OCI-LY1 (cell line): ENCODE results near the gene TRDMT1.

Experiments used
- H2AFZ ChIP-seq: fragments of 200-600 bp; sonication (generic), shearing (Covaris generic); 2 replicates; pipeline ENCODE4 v1.6.0; 2014; ENCODE audit warnings: antibody characterized with exemption, mild to moderate bottlenecking, low read length
- H3F3A ChIP-seq: fragments of 200-600 bp; sonication (generic), shearing (Covaris generic); 2 replicates; pipeline ENCODE4 v1.6.0; 2014; ENCODE audit warnings: mild to moderate bottlenecking, antibody characterized with exemption, low read length, moderate library complexity; ENCODE audit not compliant: insufficient read depth
- H3K27ac ChIP-seq: fragments of 200-600 bp; sonication (generic); 2 replicates; pipeline ENCODE4 v1.5.1; 2014; ENCODE audit warnings: low read length, mixed run types, mild to moderate bottlenecking, low read depth; ENCODE audit not compliant: poor library complexity, severe bottlenecking
- H3K27me3 ChIP-seq: fragments of 200-600 bp; sonication (generic); 2 replicates; pipeline ENCODE4 v1.6.0; 2014; ENCODE audit warnings: antibody characterized with exemption, mild to moderate bottlenecking, low read length, moderate library complexity; ENCODE audit not compliant: insufficient read depth
- H3K36me3 ChIP-seq: fragments of 200-600 bp; sonication (generic); 2 replicates; pipeline ENCODE4 v1.6.1; 2014; ENCODE audit warnings: mild to moderate bottlenecking, antibody characterized with exemption, low read length, moderate library complexity, mixed read lengths; ENCODE audit not compliant: insufficient read depth
- H3K4me1 ChIP-seq: fragments of 200-600 bp; sonication (generic); 2 replicates; pipeline ENCODE4 v1.5.1; 2014; ENCODE audit warnings: mild to moderate bottlenecking, low read length, moderate library complexity; ENCODE audit not compliant: insufficient read depth, severe bottlenecking
- H3K4me2 ChIP-seq: fragments of 200-600 bp; sonication (generic), shearing (Covaris generic); 2 replicates; pipeline ENCODE4 v1.6.1; 2014; ENCODE audit warnings: low read length
- H3K4me3 ChIP-seq: fragments of 200-600 bp; sonication (generic); 2 replicates; pipeline ENCODE4 v1.5.1; 2014; ENCODE audit warnings: low read length, low read depth, mild to moderate bottlenecking, mixed read lengths; ENCODE audit not compliant: poor library complexity, severe bottlenecking
- H3K79me2 ChIP-seq: fragments of 200-600 bp; shearing (Covaris generic); 2 replicates; pipeline ENCODE4 v1.6.1; 2016; ENCODE audit warnings: mixed run types, low read length, mixed read lengths; ENCODE audit not compliant: insufficient read depth
- H3K9ac ChIP-seq: fragments of 200-600 bp; sonication (generic), shearing (Covaris generic); 2 replicates; pipeline ENCODE4 v1.6.1; 2014; ENCODE audit warnings: mild to moderate bottlenecking, low read length, mixed read lengths
- H3K9me2 ChIP-seq: fragments of 200-600 bp; sonication (generic), shearing (Covaris generic); 2 replicates; pipeline ENCODE4 v1.6.1; 2014; ENCODE audit warnings: low read depth, mild to moderate bottlenecking, low read length, mixed read lengths
- H3K9me3 ChIP-seq: fragments of 200-600 bp; shearing (Covaris generic); 2 replicates; pipeline ENCODE4 v1.6.1; 2014; ENCODE audit warnings: low read length, mixed read lengths
- H4K20me1 ChIP-seq: fragments of 200-600 bp; sonication (generic), shearing (Covaris generic); 2 replicates; pipeline ENCODE4 v1.6.0; 2016; ENCODE audit warnings: mild to moderate bottlenecking, low read length; ENCODE audit not compliant: insufficient read depth
- EZH2 ChIP-seq: fragments of 200-600 bp; sonication (generic), shearing (Covaris generic); IDR thresholded peaks from 2 replicates; pipeline ENCODE4 v1.8.0; 2017; ENCODE audit warnings: borderline replicate concordance, mixed run types, mild to moderate bottlenecking, antibody characterized with exemption, low read length, moderate library complexity, mixed read lengths
- TF ChIP-seq, protein P1 (sequence below): fragments of 200-600 bp; sonication (generic), shearing (Covaris generic); IDR thresholded peaks from 2 replicates; pipeline ENCODE4 v1.5.1; 2017; ENCODE audit warnings: mild to moderate bottlenecking, antibody characterized with exemption, low read length, moderate library complexity, mixed read lengths

The TRDMT1 gene

DNA sequence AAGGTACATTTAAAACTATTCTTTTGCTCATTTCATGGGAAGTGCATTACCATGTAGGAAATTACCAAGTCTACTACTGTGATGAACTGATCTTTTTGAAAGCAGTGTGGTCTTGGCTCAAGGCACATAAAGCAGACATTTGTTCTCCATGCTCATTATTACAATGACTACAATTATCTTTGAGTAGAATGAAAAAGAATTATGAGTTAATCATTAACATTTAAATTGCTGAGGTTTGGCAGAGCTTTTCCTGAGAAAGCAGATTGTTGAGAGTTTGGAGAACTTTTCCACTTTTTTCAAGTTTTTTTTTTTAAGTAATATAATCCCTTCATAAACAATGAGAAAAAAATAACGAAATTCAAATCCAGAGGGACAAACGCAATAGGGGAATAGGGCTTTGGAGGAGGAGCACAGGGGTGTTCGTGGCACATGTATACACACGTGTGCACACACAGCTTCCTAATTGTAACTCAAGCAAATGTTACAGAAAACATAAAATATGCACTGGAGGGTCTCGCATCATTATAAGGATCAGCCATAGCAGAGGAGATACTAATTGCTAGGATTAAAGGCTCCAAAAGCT is 62.9 kb downstream of the TRDMT1 start:
- Histone ChIP-seq H4K20me1 (no peaks in the 10 kb centered on the region), H2AFZ (no peak overlapping the region), H3K9me3 (no peaks in the 10 kb centered on the region), H3K4me2 (no peak overlapping the region), H3K9me2 (no peaks in the 10 kb centered on the region), H3K36me3 (no peaks in the 10 kb centered on the region), H3K4me1 (no peaks in the 10 kb centered on the region), H3K27ac (no peak overlapping the region), H3K27me3 (no peaks in the 10 kb centered on the region), H3F3A (no peaks in the 10 kb centered on the region), H3K79me2 (no peaks in the 10 kb centered on the region), H3K4me3 (no peak overlapping the region), H3K9ac (no peak overlapping the region)
- TF ChIP-seq, protein P1, sequence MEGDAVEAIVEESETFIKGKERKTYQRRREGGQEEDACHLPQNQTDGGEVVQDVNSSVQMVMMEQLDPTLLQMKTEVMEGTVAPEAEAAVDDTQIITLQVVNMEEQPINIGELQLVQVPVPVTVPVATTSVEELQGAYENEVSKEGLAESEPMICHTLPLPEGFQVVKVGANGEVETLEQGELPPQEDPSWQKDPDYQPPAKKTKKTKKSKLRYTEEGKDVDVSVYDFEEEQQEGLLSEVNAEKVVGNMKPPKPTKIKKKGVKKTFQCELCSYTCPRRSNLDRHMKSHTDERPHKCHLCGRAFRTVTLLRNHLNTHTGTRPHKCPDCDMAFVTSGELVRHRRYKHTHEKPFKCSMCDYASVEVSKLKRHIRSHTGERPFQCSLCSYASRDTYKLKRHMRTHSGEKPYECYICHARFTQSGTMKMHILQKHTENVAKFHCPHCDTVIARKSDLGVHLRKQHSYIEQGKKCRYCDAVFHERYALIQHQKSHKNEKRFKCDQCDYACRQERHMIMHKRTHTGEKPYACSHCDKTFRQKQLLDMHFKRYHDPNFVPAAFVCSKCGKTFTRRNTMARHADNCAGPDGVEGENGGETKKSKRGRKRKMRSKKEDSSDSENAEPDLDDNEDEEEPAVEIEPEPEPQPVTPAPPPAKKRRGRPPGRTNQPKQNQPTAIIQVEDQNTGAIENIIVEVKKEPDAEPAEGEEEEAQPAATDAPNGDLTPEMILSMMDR = no peak
- TF ChIP-seq EZH2 = no peak

DNA sequence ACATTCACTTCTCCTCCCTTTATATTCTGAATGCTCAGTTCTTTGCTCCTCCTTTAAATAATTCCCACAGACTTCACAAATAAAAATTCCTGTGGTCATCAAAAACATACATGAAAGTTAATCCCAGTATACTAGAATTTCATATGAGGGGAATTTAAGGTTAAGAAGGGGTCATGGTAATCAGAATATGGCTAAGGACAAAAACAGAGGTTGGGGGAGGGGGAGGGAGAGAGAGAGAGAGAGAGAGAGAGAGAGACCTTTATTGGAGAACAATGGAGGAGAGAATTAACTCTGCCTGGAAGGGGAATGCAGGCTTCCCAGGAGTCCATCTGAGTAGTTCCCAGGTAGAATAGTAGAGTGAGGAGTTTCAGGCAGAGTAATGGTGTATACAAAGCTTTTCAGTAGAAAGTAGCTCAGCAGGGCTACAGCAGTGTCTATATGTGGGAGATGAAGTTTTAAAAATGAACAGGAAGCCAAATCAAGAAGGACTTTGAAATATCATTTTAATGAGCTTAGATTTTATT is 66.7 kb downstream of the TRDMT1 start:
- H3K27ac ChIP-seq = no peak overlapping the region
- no peak overlapping the region for H3K9ac ChIP-seq
- TF ChIP-seq EZH2 = no peak
- TF ChIP-seq, protein P1 = no peak
- no peaks in the 10 kb centered on the region for H4K20me1 ChIP-seq
- H3K4me2 ChIP-seq = no peak overlapping the region
- no peak overlapping the region for H2AFZ ChIP-seq
- H3K36me3 ChIP-seq = no peaks in the 10 kb centered on the region
- H3K9me3 ChIP-seq = no peaks in the 10 kb centered on the region
- no peaks in the 10 kb centered on the region for H3F3A ChIP-seq
- H3K4me3 ChIP-seq = no peak overlapping the region
- H3K4me1 ChIP-seq = no peaks in the 10 kb centered on the region
- H3K27me3 ChIP-seq = no peaks in the 10 kb centered on the region
- H3K9me2 ChIP-seq = no peaks in the 10 kb centered on the region
- no peaks in the 10 kb centered on the region for H3K79me2 ChIP-seq

GRCh38 chr10:17134282-17134681 is 67.2 kb downstream of the TRDMT1 start:
- Histone ChIP-seq H3K9me2 (no peaks in the 10 kb centered on the region), H3K36me3 (no peaks in the 10 kb centered on the region), H3K4me2 (no peak overlapping the region), H3K79me2 (no peaks in the 10 kb centered on the region), H3K27ac (no peak overlapping the region), H3K27me3 (no peaks in the 10 kb centered on the region), H3K9me3 (no peaks in the 10 kb centered on the region), H2AFZ (no peak overlapping the region), H3K9ac (no peak overlapping the region), H3F3A (no peaks in the 10 kb centered on the region), H3K4me3 (no peak overlapping the region), H3K4me1 (no peaks in the 10 kb centered on the region), H4K20me1 (no peaks in the 10 kb centered on the region)
- TF ChIP-seq, protein P1 = no peak
